ENCODE data around the gene ADAM21.
"Not testable (repeated sequence)": the region's sequence is repeated elsewhere in the genome, so short reads cannot be mapped to it uniquely, and the experiment has no call there.

Gene ADAM21

DNA sequence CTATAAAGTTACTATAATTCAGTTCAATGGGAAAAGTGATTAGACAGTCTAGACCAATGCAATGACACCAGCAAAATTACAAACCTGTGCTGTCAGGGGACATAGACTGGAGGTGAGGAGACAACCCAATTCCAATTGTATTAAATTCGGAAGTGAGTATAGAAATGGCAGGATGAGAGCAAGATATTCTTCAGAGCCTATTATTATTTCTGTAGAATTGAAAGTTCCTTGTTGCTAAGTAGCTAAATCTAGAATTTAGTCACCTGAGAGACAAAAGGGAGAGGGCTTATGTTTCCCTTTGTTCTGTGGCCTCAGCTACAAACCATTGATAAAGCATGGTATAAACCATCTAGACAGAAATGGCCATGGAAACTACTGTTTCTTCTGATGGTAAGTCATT, at the start of gene ADAM21:
ADAM21 (plus strand) TSS at position 301 of the 400 bp plus-strand sequence. CDS start 5,326 bp downstream, outside the sequence.
- Histone ChIP-seq H3K4me3 (ENCODE audit: low read depth in 1 of 2, low read length in 2 of 2) (no peak within 1 kb of the TSS), H3K36me3 (ENCODE audit: control insufficient read depth in 1 of 2, insufficient read depth in 2 of 2, low read length in 2 of 2) (no peaks in the 10 kb centered on the region), H3K27ac (ENCODE audit: low read length) (no peak within 1 kb of the TSS), H3K27me3 (ENCODE audit: low read depth, low read length) (no peaks in the 10 kb centered on the region), H3K4me1 (ENCODE audit: control insufficient read depth in 1 of 2, insufficient read depth in 2 of 2, low read length in 2 of 2) (no peaks in the 10 kb centered on the region), H3K9me3 (ENCODE audit: control insufficient read depth in 1 of 2, low read length in 2 of 2) (no peaks in the 10 kb centered on the region)

DNA sequence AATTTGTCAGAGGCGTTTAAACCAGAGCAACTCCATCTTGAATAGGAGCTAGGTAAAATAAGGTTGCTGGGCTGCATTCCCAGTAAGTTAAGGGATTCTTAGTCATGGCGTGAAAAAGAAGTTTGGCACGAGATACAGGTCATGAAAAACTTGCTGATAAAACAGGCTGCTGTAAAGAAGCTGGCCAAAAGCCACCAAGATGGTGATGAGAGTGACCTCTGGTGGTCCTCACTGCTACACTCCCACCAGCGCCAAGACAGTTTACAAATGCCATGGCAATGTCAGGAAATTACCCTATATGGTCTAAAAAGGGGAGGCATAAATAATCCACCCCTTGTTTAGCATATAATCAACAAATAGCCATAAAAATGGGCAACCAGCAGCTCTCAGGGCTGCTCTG, 48.6 kb upstream of the ADAM21 start:
- not testable (repeated sequence) for H3K4me3 ChIP-seq (ENCODE audit: low read depth in 1 of 2, low read length in 2 of 2); H3K27me3 ChIP-seq (ENCODE audit: low read depth, low read length); H3K4me1 ChIP-seq (ENCODE audit: control insufficient read depth in 1 of 2, insufficient read depth in 2 of 2, low read length in 2 of 2); H3K27ac ChIP-seq (ENCODE audit: low read length); H3K36me3 ChIP-seq (ENCODE audit: control insufficient read depth in 1 of 2, insufficient read depth in 2 of 2, low read length in 2 of 2); H3K9me3 ChIP-seq (ENCODE audit: control insufficient read depth in 1 of 2, low read length in 2 of 2)

- not testable (repeated sequence) for H3K27ac ChIP-seq (ENCODE audit: low read length); H3K9me3 ChIP-seq (ENCODE audit: control insufficient read depth in 1 of 2, low read length in 2 of 2); H3K4me1 ChIP-seq (ENCODE audit: control insufficient read depth in 1 of 2, insufficient read depth in 2 of 2, low read length in 2 of 2); H3K27me3 ChIP-seq (ENCODE audit: low read depth, low read length); H3K36me3 ChIP-seq (ENCODE audit: control insufficient read depth in 1 of 2, insufficient read depth in 2 of 2, low read length in 2 of 2); H3K4me3 ChIP-seq (ENCODE audit: low read depth in 1 of 2, low read length in 2 of 2)
Measured at GRCh38 chr14:70406216-70406615, 45.8 kb upstream of the ADAM21 start.

DNA sequence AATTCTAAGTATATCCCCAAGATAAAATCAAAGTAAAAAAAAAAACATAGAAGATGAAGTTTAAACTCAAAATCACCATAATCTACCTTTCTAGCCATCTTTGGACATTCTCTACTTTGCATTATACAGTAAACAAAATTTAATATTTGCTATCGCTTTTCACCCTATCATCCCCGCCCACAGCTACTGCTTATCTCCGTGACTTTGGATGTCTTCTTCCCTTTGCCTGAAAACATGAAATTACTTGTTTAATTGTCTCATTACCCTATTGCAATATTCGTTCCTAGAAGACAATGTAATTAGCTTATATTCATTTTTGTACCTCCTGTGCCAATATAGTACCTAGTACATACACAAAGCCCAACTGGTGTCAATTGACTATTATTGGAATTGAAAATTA, 44.4 kb upstream of the ADAM21 start:
- H3K27me3 ChIP-seq (ENCODE audit: low read depth, low read length) = no peaks in the 10 kb centered on the region
- peaks cover 3 to 4% of the 10 kb centered on the region in 2 donors for H3K36me3 ChIP-seq (ENCODE audit: control insufficient read depth in 1 of 2, insufficient read depth in 2 of 2, low read length in 2 of 2)
- H3K4me3 ChIP-seq (ENCODE audit: low read depth in 1 of 2, low read length in 2 of 2) = no peak overlapping the region
- H3K4me1 ChIP-seq (ENCODE audit: control insufficient read depth in 1 of 2, insufficient read depth in 2 of 2, low read length in 2 of 2) = peaks cover 0 to 3% of the 10 kb centered on the region in 2 donors
- no peaks in the 10 kb centered on the region for H3K9me3 ChIP-seq (ENCODE audit: control insufficient read depth in 1 of 2, low read length in 2 of 2)
- no peak overlapping the region for H3K27ac ChIP-seq (ENCODE audit: low read length)

DNA sequence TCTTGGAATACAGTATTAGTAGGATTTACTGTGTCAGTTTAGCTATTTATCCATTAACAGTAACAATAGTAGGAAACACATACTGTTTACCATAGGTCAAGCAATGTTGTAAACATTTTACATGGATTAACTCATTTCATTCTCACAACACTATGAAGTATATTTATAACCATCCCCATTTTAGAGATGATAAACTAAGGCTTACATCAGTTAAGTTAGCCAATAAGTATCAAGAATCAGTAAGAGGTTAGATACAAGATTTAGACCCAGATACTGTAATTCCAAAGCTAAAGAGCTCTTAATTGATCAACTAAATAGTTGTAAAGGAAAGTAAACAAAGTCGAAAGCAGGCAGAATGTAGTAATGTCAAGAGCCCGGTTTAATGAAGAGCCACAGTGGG, 36.2 kb upstream of the ADAM21 start:
- Histone ChIP-seq H3K4me3 (ENCODE audit: low read depth in 1 of 2, low read length in 2 of 2) (peak overlapping the region; percentile 33 to 96), H3K27ac (ENCODE audit: low read length) (no peak overlapping the region), H3K27me3 (ENCODE audit: low read depth, low read length) (no peaks in the 10 kb centered on the region), H3K36me3 (ENCODE audit: control insufficient read depth in 1 of 2, insufficient read depth in 2 of 2, low read length in 2 of 2) (no peaks in the 10 kb centered on the region), H3K4me1 (ENCODE audit: control insufficient read depth in 1 of 2, insufficient read depth in 2 of 2, low read length in 2 of 2) (peaks cover 4 to 10% of the 10 kb centered on the region in 2 donors), H3K9me3 (ENCODE audit: control insufficient read depth in 1 of 2, low read length in 2 of 2) (no peaks in the 10 kb centered on the region)

DNA sequence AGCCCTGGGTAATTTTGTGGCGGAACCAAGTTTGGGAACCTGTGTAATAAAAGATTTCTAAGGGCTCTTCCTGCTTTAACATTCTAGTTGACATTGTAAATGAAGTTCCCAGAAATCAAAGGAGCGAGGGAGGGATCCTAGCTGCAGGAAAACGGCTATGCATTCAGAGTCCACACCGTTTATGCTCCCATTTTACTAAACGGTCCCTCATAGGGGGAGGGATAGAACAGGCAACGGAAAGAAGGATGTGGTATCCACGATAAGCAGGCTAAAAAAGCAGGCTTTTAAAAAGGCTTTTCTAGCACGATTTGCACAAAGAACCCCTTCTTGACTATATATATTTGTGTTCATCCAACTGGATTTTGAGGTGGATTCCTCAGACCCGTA, 35.6 kb upstream of the ADAM21 start:
- peaks cover 4 to 10% of the 10 kb centered on the region in 2 donors for H3K4me1 ChIP-seq (ENCODE audit: control insufficient read depth in 1 of 2, insufficient read depth in 2 of 2, low read length in 2 of 2)
- peak overlapping the region; percentile 93 to 96 for H3K4me3 ChIP-seq (ENCODE audit: low read depth in 1 of 2, low read length in 2 of 2)
- H3K27me3 ChIP-seq (ENCODE audit: low read depth, low read length) = no peaks in the 10 kb centered on the region
- no peaks in the 10 kb centered on the region for H3K9me3 ChIP-seq (ENCODE audit: control insufficient read depth in 1 of 2, low read length in 2 of 2)
- H3K27ac ChIP-seq (ENCODE audit: low read length) = peak overlapping the region; percentile 77
- H3K36me3 ChIP-seq (ENCODE audit: control insufficient read depth in 1 of 2, insufficient read depth in 2 of 2, low read length in 2 of 2) = no peaks in the 10 kb centered on the region

DNA sequence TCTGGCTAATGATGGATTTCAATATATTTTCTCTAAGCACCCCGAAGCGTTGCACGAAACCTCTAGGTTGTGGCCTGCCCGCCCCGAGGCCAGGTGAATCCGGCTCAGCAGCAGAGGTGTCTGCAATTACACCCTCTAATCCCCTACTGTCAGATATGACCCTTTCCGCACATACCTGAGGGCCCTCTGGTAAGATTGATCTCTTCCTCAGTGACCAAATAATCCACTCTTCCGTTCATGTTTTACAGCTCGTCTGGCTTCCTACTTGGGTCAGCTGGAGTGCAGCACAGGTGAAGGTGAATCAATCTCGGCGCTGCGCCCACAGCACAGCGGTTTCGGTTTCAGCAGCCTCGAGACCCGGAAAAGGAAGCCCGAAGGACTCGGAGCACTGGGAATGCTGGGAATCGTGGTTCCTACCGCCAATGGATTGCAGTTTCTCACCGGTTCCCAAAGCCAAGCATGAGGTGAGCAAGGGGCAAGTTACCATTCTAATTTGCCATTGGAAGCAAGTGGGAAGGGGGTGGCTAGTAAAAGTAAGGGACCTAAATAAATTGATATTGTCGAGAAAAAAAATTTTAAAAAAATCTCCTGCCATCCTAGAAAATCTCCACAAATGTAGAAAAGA, 35.1 kb upstream of the ADAM21 start, which contains the start of gene SYNJ2BP:
SYNJ2BP (minus strand) TSS at position 366 of the 625 bp plus-strand sequence; CDS start at position 239, 127 bp downstream.
- Histone ChIP-seq H3K36me3 (ENCODE audit: control insufficient read depth in 1 of 2, insufficient read depth in 2 of 2, low read length in 2 of 2) (no peaks in the 10 kb centered on the region), H3K4me3 (ENCODE audit: low read depth in 1 of 2, low read length in 2 of 2) (peak within 1 kb of the TSS; percentile 93 to 96)

GRCh38 chr14:70419270-70419931, 32.6 kb upstream of the ADAM21 start:
- H3K4me1 ChIP-seq (ENCODE audit: control insufficient read depth in 1 of 2, insufficient read depth in 2 of 2, low read length in 2 of 2) = peaks cover 4 to 10% of the 10 kb centered on the region in 2 donors
- H3K27ac ChIP-seq (ENCODE audit: low read length); H3K4me3 ChIP-seq (ENCODE audit: low read depth in 1 of 2, low read length in 2 of 2); H3K27me3 ChIP-seq (ENCODE audit: low read depth, low read length); H3K36me3 ChIP-seq (ENCODE audit: control insufficient read depth in 1 of 2, insufficient read depth in 2 of 2, low read length in 2 of 2); H3K9me3 ChIP-seq (ENCODE audit: control insufficient read depth in 1 of 2, low read length in 2 of 2): not testable (repeated sequence)

More for the DNA sequence above, 35.1 kb upstream of the ADAM21 start, which contains the start of gene SYNJ2BP:
- peak within 1 kb of the TSS; percentile 77 for H3K27ac ChIP-seq (ENCODE audit: low read length)
- no peaks in the 10 kb centered on the region for H3K9me3 ChIP-seq (ENCODE audit: control insufficient read depth in 1 of 2, low read length in 2 of 2)
- peaks cover 4 to 10% of the 10 kb centered on the region in 2 donors for H3K4me1 ChIP-seq (ENCODE audit: control insufficient read depth in 1 of 2, insufficient read depth in 2 of 2, low read length in 2 of 2)
- H3K27me3 ChIP-seq (ENCODE audit: low read depth, low read length) = no peaks in the 10 kb centered on the region

GRCh38 chr14:70422538-70422937, 29.4 kb upstream of the ADAM21 start:
- H3K36me3 ChIP-seq (ENCODE audit: control insufficient read depth in 1 of 2, insufficient read depth in 2 of 2, low read length in 2 of 2) = no peaks in the 10 kb centered on the region

GRCh38 chr14:70425354-70425753, 26.6 kb upstream of the ADAM21 start:
- Histone ChIP-seq H3K4me1 (ENCODE audit: control insufficient read depth in 1 of 2, insufficient read depth in 2 of 2, low read length in 2 of 2) (no peaks in the 10 kb centered on the region), H3K27me3 (ENCODE audit: low read depth, low read length) (no peaks in the 10 kb centered on the region), H3K27ac (ENCODE audit: low read length) (no peak overlapping the region), H3K36me3 (ENCODE audit: control insufficient read depth in 1 of 2, insufficient read depth in 2 of 2, low read length in 2 of 2) (no peaks in the 10 kb centered on the region), H3K9me3 (ENCODE audit: control insufficient read depth in 1 of 2, low read length in 2 of 2) (peaks cover 0 to 4% of the 10 kb centered on the region in 2 donors), H3K4me3 (ENCODE audit: low read depth in 1 of 2, low read length in 2 of 2) (no peak overlapping the region)

More at GRCh38 chr14:70422538-70422937, 29.4 kb upstream of the ADAM21 start:
- no peaks in the 10 kb centered on the region for H3K4me1 ChIP-seq (ENCODE audit: control insufficient read depth in 1 of 2, insufficient read depth in 2 of 2, low read length in 2 of 2)
- no peak overlapping the region for H3K27ac ChIP-seq (ENCODE audit: low read length)
- H3K27me3 ChIP-seq (ENCODE audit: low read depth, low read length) = no peaks in the 10 kb centered on the region
- no peaks in the 10 kb centered on the region for H3K9me3 ChIP-seq (ENCODE audit: control insufficient read depth in 1 of 2, low read length in 2 of 2)
- H3K4me3 ChIP-seq (ENCODE audit: low read depth in 1 of 2, low read length in 2 of 2) = no peak overlapping the region

DNA sequence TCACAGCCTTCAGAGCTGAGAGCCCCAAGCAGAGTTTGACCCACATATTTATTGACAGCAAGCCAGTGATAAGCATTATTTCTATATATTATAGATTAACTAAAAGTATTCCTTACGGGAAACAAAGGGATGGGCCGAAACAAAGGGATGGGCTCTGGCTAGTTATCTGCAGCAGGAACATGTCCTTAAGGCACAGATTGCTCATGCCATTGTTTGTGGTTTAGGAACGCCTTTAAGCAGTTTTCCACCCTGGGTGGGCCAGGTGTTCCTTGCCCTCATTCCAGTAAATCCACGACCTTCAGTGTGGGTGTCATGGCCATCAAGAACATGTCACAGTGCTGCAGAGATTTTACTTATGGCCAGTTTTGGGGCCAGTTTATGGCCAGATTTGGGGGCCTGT, 25.4 kb upstream of the ADAM21 start:
- not testable (repeated sequence) for H3K27ac ChIP-seq (ENCODE audit: low read length); H3K27me3 ChIP-seq (ENCODE audit: low read depth, low read length); H3K4me1 ChIP-seq (ENCODE audit: control insufficient read depth in 1 of 2, insufficient read depth in 2 of 2, low read length in 2 of 2); H3K36me3 ChIP-seq (ENCODE audit: control insufficient read depth in 1 of 2, insufficient read depth in 2 of 2, low read length in 2 of 2); H3K4me3 ChIP-seq (ENCODE audit: low read depth in 1 of 2, low read length in 2 of 2)
- peaks cover 0 to 11% of the 10 kb centered on the region in 2 donors for H3K9me3 ChIP-seq (ENCODE audit: control insufficient read depth in 1 of 2, low read length in 2 of 2)

Measured in muscle layer of duodenum (tissue), 2 donors.